Neutrophil (primary cell): ENCODE results near the gene INO80E.

ENCODE experiments used
- H3K27ac ChIP-seq: fragments of 200-600 bp; sonication (generic); 2 replicates; pipeline ENCODE4 v1.5.1; 2016; ENCODE audit warnings: mild to moderate bottlenecking, moderate library complexity
- H3K27me3 ChIP-seq: fragments of 200-600 bp; sonication (generic); 2 replicates; pipeline ENCODE4 v1.6.0; 2016; ENCODE audit warnings: mild to moderate bottlenecking
- H3K36me3 ChIP-seq: fragments of 200-600 bp; sonication (generic); 2 replicates; pipeline ENCODE4 v1.5.1; 2017
- H3K4me1 ChIP-seq, 2 experiments: fragments of 200-600 bp in 1 of 2; sonication (generic) in 1 of 2; 1 replicate in 1 of 2; 2 replicates in 1 of 2; pipeline versions ENCODE4 v1.5.1 to v1.6.1; 2013 to 2016; ENCODE audit warnings: low read depth in 1 of 2, low read length in 1 of 2, mild to moderate bottlenecking in 1 of 2, moderate library complexity in 1 of 2; ENCODE audit not compliant: control insufficient read depth in 1 of 2, insufficient read depth in 1 of 2
- H3K4me3 ChIP-seq, 2 experiments: fragments of 200-600 bp in 1 of 2; sonication (generic) in 1 of 2; 1 replicate in 1 of 2; 2 replicates in 1 of 2; pipeline ENCODE4 v1.5.1; 2013 to 2016; ENCODE audit warnings: low read depth in 1 of 2, low read length in 1 of 2, mild to moderate bottlenecking in 1 of 2, moderate library complexity in 1 of 2
- H3K9me3 ChIP-seq: fragments of 200-600 bp; sonication (generic); 2 replicates; pipeline ENCODE4 v1.5.1; 2016
- TF ChIP-seq, protein P1 (sequence below): fragments of 200-600 bp; sonication (generic); IDR thresholded peaks from 2 replicates; pipeline ENCODE4 v1.5.1; 2016; ENCODE audit warnings: antibody characterized with exemption

Gene INO80E

DNA sequence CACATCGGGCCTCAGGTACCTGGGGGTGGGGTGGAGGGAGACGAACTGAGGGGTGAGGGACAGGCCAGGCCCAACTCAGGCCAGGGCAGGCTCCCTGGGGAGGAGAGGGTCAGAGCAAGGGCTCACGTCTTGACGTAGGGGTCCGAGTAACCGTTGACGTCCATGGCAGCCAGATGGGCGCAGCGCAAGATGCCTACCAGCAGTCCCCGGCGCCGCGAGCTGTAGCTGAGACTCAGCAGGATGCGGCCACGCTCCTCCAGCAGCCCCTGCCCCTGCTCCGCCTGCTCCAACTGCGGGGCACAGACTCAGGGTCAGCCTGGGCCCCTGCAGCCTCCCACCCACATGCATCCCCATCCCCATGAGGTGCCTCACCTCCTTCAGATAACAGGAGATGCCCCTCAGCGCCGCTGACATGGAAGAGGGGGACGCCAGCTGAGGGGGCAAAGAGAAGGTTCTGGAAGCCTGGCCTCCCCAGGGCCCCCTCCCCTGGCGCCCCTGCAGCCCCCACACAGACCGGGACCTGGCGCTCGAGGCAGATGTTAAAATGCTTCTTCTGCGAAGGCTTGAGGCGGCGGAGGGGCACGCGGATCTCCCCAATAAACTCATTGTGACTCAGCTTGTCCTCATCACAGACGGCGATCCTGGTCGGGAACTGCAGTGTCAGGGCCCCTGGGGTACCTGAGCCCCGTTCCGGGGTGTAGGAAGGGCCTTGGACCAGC, 10.8 kb downstream of the INO80E start:
- Histone ChIP-seq H3K27ac (no peak overlapping the region), H3K27me3 (peaks cover 33% of the 10 kb centered on the region), H3K36me3 (peaks cover 44% of the 10 kb centered on the region), H3K4me1 (peaks cover 0 to 12% of the 10 kb centered on the region in 2 experiments), H3K4me3 (no peak overlapping the region), H3K9me3 (no peaks in the 10 kb centered on the region)
- TF ChIP-seq, protein P1, sequence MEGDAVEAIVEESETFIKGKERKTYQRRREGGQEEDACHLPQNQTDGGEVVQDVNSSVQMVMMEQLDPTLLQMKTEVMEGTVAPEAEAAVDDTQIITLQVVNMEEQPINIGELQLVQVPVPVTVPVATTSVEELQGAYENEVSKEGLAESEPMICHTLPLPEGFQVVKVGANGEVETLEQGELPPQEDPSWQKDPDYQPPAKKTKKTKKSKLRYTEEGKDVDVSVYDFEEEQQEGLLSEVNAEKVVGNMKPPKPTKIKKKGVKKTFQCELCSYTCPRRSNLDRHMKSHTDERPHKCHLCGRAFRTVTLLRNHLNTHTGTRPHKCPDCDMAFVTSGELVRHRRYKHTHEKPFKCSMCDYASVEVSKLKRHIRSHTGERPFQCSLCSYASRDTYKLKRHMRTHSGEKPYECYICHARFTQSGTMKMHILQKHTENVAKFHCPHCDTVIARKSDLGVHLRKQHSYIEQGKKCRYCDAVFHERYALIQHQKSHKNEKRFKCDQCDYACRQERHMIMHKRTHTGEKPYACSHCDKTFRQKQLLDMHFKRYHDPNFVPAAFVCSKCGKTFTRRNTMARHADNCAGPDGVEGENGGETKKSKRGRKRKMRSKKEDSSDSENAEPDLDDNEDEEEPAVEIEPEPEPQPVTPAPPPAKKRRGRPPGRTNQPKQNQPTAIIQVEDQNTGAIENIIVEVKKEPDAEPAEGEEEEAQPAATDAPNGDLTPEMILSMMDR: no peak

DNA sequence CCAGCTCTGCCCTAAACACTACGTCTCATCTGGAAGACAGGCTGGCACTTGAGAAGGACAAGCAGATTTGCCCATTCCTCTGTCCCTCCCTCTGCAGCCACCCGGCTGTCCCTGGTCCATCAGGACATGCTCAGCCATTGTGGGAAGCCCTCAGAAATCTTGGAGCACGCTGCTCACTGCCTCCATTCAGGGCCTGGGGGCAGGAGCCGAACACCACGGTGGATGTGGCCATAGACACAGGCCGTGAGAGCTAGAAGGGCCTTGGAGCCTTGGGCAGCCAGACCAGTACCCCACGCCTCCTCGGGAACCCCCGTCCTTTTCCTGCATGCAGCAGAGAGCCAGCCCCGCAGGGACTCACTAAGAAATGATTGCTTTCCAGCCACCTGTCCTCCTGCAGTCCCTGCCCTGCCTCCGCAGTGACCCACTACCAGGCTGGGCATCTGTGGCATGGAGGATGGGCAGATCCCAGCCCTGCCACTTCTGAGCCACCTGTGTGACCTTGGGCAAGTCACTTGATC, 11.4 kb downstream of the INO80E start:
- peaks cover 40% of the 10 kb centered on the region for H3K27me3 ChIP-seq
- peaks cover 0 to 12% of the 10 kb centered on the region in 2 experiments for H3K4me1 ChIP-seq
- H3K27ac ChIP-seq: no peak overlapping the region
- no peak overlapping the region for H3K4me3 ChIP-seq
- TF ChIP-seq, protein P1: no peak
- peaks cover 38% of the 10 kb centered on the region for H3K36me3 ChIP-seq
- H3K9me3 ChIP-seq: no peaks in the 10 kb centered on the region

DNA sequence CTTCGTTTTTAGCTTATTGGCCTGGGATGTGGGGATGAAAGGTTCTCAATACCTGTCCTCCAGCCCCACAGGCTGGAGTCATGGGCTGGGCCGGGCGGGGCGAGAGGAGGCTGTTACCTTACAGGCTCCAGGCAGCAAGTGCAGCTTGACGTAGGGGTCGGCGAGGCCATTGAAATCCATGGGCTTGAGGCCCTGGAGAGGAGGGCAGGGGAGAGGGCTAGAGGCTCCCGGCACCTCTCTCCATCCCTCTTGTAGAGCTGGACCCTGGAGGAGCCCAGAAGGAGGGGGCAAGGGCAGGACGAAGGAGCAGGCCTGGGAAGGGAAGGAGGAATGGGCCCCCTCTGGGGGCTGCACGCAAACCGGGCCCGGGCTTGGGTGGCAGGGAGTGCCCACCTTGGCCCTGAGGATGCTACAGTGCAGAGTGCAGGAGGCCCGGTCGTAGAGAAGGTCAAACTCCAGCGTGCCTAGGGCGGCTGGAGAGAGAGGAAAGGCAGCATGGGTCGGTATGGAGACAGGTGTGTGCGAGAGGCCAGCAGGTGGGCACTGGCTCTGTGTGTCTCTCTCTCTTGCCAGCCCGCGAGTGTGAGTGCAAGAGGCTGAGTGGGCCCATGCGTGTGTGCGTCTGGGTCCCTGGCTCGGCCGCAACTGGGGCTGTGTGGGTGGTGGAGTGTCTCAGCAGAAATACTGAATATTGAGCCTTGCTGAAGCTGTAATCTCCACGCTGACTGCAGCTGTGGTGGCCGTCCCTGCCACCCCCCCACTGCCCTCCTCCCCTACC, 13.2 kb downstream of the INO80E start:
- no peak overlapping the region for H3K4me3 ChIP-seq
- no peaks in the 10 kb centered on the region for H3K9me3 ChIP-seq
- H3K36me3 ChIP-seq: peaks cover 20% of the 10 kb centered on the region
- TF ChIP-seq, protein P1: no peak
- H3K27ac ChIP-seq: no peak overlapping the region
- peaks cover 0 to 12% of the 10 kb centered on the region in 2 experiments for H3K4me1 ChIP-seq
- H3K27me3 ChIP-seq: peaks cover 54% of the 10 kb centered on the region

DNA sequence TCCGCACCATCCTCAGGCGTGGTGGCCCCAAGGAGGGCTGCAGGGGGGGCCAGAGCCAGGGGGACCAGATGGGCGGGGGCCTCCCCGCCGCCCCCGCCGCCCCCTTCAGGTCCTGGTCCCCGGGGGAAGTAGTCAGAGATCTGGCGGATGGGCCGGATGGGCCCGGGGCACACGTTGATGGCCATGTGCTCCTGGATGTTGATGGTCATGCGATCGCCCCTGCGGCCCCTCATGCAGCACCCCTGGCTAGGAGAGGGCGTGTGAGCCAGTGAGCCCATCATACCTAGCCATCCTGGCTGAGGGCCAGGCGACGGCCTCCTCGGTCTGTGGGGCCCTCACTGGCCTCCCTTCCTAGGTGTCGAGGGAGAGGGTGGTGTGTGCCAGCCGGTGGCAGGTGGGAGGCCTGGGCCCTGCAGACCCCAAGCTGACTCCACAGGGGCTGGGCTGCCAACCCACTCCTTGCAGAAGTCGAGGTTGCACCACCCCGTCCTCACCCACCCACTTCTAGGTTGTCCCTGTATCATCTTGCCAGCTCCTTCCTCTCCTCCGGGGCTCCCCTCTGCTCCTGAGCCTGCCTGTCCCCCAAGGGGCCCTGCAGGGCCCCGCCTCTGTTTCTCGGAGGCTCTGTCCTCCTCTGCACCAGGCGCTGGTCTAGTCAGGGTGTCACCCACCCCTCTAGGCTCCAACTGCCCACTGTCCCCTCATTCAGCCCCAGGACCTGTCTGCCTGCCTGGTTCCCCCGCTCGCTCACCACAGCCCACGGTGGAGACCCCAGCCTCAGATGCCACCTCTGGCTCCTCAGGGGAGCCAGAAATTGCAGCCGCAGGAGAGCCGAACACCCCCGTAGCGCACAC, 14.2 kb downstream of the INO80E start:
- TF ChIP-seq, protein P1: no peak
- no peak overlapping the region for H3K27ac ChIP-seq
- H3K36me3 ChIP-seq: peaks cover 12% of the 10 kb centered on the region
- peak overlapping the region in 1 of 2 experiments; percentile 28 for H3K4me3 ChIP-seq
- peaks cover 0 to 12% of the 10 kb centered on the region in 2 experiments for H3K4me1 ChIP-seq
- no peaks in the 10 kb centered on the region for H3K9me3 ChIP-seq
- peaks cover 57% of the 10 kb centered on the region for H3K27me3 ChIP-seq
